PC-3 (cell line): ENCODE results near the gene PCSK5.

ENCODE experiments used
- CTCF ChIP-seq: fragments of 300-600 bp; sonication (generic); conservative IDR thresholded peaks from 2 replicates; pipeline ENCODE4 v1.5.1; 2017; ENCODE audit warnings: antibody characterized with exemption, low read depth, mild to moderate bottlenecking, low read length
- EZH2 ChIP-seq: fragments of 300-600 bp; sonication (generic); IDR thresholded peaks from one replicate; pipeline ENCODE4 v1.6.1; 2017; ENCODE audit warnings: antibody characterized with exemption, mild to moderate bottlenecking, low read length; ENCODE audit not compliant: unreplicated experiment
- EZH2phosphoT487 ChIP-seq: fragments of 300-600 bp; sonication (generic); IDR thresholded peaks from 2 replicates; pipeline ENCODE4 v1.6.1; 2018; ENCODE audit warnings: mild to moderate bottlenecking, antibody characterized with exemption, low read length, borderline replicate concordance

GRCh38 chr9:76311537-76311936 lies 421.1 kb downstream of the PCSK5 start:
- TF ChIP-seq CTCF (no peak), EZH2phosphoT487 (no peak), EZH2 (no peak)
